Left ventricle myocardium inferior (tissue), 1 donor: Measurements from ENCODE around the gene CCBE1. TPM values are rescaled to one million over a fixed set of nuclear protein-coding genes. Genes with fewer than 3 reads are reported as not detected.

ENCODE experiments used
- DNase-seq: peaks from one replicate; pipeline ENCODE4 v3.0.0-alpha.2; 2020
- H3K27ac ChIP-seq: fragments of 200-600 bp; replicated peaks from 2 replicates; pipeline ENCODE4 v1.8.0; 2021
- H3K27me3 ChIP-seq: fragments of 200-600 bp; 2 replicates; pipeline ENCODE4 v1.8.0; 2021; ENCODE audit warnings: low read depth
- H3K36me3 ChIP-seq: fragments of 200-600 bp; 2 replicates; pipeline ENCODE4 v1.8.0; 2021
- H3K4me1 ChIP-seq: fragments of 200-600 bp; 2 replicates; pipeline ENCODE4 v1.8.0; 2021
- H3K4me3 ChIP-seq: fragments of 200-600 bp; 2 replicates; pipeline ENCODE4 v1.8.0; 2021; ENCODE audit warnings: mild to moderate bottlenecking, moderate library complexity
- H3K9me3 ChIP-seq: fragments of 200-600 bp; replicated peaks from 2 replicates; pipeline ENCODE4 v1.8.0; 2021
- CTCF ChIP-seq: fragments of 200-600 bp; IDR thresholded peaks from 2 replicates; pipeline ENCODE4 v1.8.0; 2021; ENCODE audit warnings: antibody characterized with exemption, mild to moderate bottlenecking, borderline replicate concordance
- intact Hi-C: fragments of 100-400 bp; cut with micrococcal nuclease; formaldehyde crosslinking; loops from one replicate; pipeline ENCODE4 v1.11.0; 2022
- total RNA-seq: library from RNA; stranded (reverse); fragmentation: NEBNext Ultra II Directional; extraction: Animal tissue kit (Norgen Biotek cat#: 25700); gene quantifications from one replicate; pipeline ENCODE4 v1.2.1, GENCODE V29; 2021
- donor health status: DM: no; HTN: yes; CAD: no; lungs with severe emphysema.

CCBE1 gene
- total RNA-seq, 1 donor from 2014 or later, result 3.2 TPM

GRCh38 chr18:59609654-59610053 is 87.6 kb downstream of the CCBE1 start:
- Histone ChIP-seq H3K27ac (no peak overlapping the region), H3K36me3 (no peaks in the 10 kb centered on the region), H3K27me3 (no peaks in the 10 kb centered on the region), H3K9me3 (no peaks in the 10 kb centered on the region), H3K4me3 (no peak overlapping the region), H3K4me1 (peaks cover 31% of the 10 kb centered on the region)
- TF ChIP-seq CTCF, result no peak
- intact Hi-C loops, result no loop called here
- DNase-seq, result no peak

DNA sequence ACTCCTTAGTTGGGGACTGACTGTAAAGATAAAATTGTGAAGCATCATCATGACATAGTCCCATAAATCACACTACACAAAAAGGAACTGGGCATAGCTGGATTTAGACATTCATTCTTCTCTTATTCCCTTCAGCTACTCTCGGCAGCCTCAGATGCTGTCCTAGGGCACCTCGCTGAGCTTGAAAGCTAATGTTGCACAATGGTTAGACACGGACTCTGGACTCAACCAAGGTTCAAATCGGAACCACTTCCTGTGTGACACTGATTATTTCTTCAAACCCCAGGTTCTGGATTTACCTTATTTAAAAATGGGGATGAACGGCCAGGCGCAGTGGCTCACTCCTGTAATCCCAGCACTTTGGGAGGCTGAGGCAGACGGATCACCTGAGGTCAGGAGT is 89.8 kb downstream of the CCBE1 start:
- no peak for TF ChIP-seq CTCF
- Histone ChIP-seq H3K4me3 (no peak overlapping the region), H3K27ac (no peak overlapping the region), H3K4me1 (peaks cover 32% of the 10 kb centered on the region), H3K9me3 (no peaks in the 10 kb centered on the region), H3K36me3 (no peaks in the 10 kb centered on the region), H3K27me3 (no peaks in the 10 kb centered on the region)
- no peak for DNase-seq
- intact Hi-C loops, result no loop called here

- Histone ChIP-seq H3K36me3 (no peaks in the 10 kb centered on the region), H3K4me1 (peaks cover 32% of the 10 kb centered on the region), H3K9me3 (no peaks in the 10 kb centered on the region), H3K27ac (peak overlapping the region; percentile 55), H3K4me3 (no peak overlapping the region), H3K27me3 (no peaks in the 10 kb centered on the region)
- DNase-seq, result no peak
- TF ChIP-seq CTCF, result no peak
- intact Hi-C loops, result no loop called here
Observed at GRCh38 chr18:59607078-59607379, 90.2 kb downstream of the CCBE1 start.

- Histone ChIP-seq H3K4me3 (no peak overlapping the region), H3K27ac (peak overlapping the region; percentile 55), H3K36me3 (no peaks in the 10 kb centered on the region), H3K27me3 (no peaks in the 10 kb centered on the region), H3K9me3 (no peaks in the 10 kb centered on the region), H3K4me1 (peaks cover 32% of the 10 kb centered on the region)
- DNase-seq, result peak; percentile 23
- TF ChIP-seq CTCF, result no peak
- intact Hi-C loops, result no loop called here
Observed at GRCh38 chr18:59606193-59607077, 90.8 kb downstream of the CCBE1 start.

GRCh38 chr18:59605633-59606192 is 91.5 kb downstream of the CCBE1 start:
- Histone ChIP-seq H3K4me1 (peaks cover 32% of the 10 kb centered on the region), H3K27me3 (no peaks in the 10 kb centered on the region), H3K9me3 (no peaks in the 10 kb centered on the region), H3K27ac (no peak overlapping the region), H3K4me3 (no peak overlapping the region), H3K36me3 (no peaks in the 10 kb centered on the region)
- no peak for TF ChIP-seq CTCF
- intact Hi-C loops, result no loop called here
- no peak for DNase-seq
